ENCODE results near the gene PPP1R12A.
A peak's percentile ranks its signal among the peaks of the same experiment; 100 is the strongest.

PPP1R12A gene

GRCh38 chr12:79939728-79940310 lies 4.9 kb upstream of the PPP1R12A start:
- H3K4me3 ChIP-seq (ENCODE audit: low read depth in 1 of 2, low read length in 1 of 2): peak overlapping the region in 1 of 2 experiments; percentile 5
- no peaks in the 10 kb centered on the region for H3K9me3 ChIP-seq
- no peaks in the 10 kb centered on the region for H3K27me3 ChIP-seq
- H3K36me3 ChIP-seq: no peaks in the 10 kb centered on the region
- no peak for TF ChIP-seq CTCF (IDR thresholded peaks at IDR 0.05)
- H3K27ac ChIP-seq: peak overlapping the region; percentile 66
- peaks cover 37 to 42% of the 10 kb centered on the region in 2 experiments for H3K4me1 ChIP-seq (ENCODE audit: control insufficient read depth in 1 of 2, insufficient read depth in 1 of 2, low read depth in 1 of 2, low read length in 1 of 2)

GRCh38 chr12:79938843-79939242 lies 3.9 kb upstream of the PPP1R12A start:
- Histone ChIP-seq H3K9me3 (no peaks in the 10 kb centered on the region), H3K4me3 (ENCODE audit: low read depth in 1 of 2, low read length in 1 of 2) (no peak overlapping the region), H3K27ac (no peak overlapping the region), H3K27me3 (no peaks in the 10 kb centered on the region), H3K36me3 (no peaks in the 10 kb centered on the region), H3K4me1 (ENCODE audit: control insufficient read depth in 1 of 2, insufficient read depth in 1 of 2, low read depth in 1 of 2, low read length in 1 of 2) (peaks cover 38 to 42% of the 10 kb centered on the region in 2 experiments)
- TF ChIP-seq CTCF (IDR thresholded peaks at IDR 0.05): no peak

- Histone ChIP-seq H3K9me3 (no peaks in the 10 kb centered on the region), H3K36me3 (no peaks in the 10 kb centered on the region), H3K27me3 (no peaks in the 10 kb centered on the region), H3K4me3 (ENCODE audit: low read depth in 1 of 2, low read length in 1 of 2) (no peak overlapping the region), H3K4me1 (ENCODE audit: control insufficient read depth in 1 of 2, insufficient read depth in 1 of 2, low read depth in 1 of 2, low read length in 1 of 2) (peaks cover 57 to 59% of the 10 kb centered on the region in 2 experiments), H3K27ac (peak overlapping the region; percentile 99)
- TF ChIP-seq CTCF (IDR thresholded peaks at IDR 0.05): no peak
These were observed 1.8 kb upstream of the PPP1R12A start for GRCh38 chr12:79936670-79937069.

GRCh38 chr12:79935624-79936345 lies 888 bp upstream of the PPP1R12A start:
- H3K36me3 ChIP-seq: no peaks in the 10 kb centered on the region
- peak overlapping the region; percentile 84 to 96 for H3K4me3 ChIP-seq (ENCODE audit: low read depth in 1 of 2, low read length in 1 of 2)
- TF ChIP-seq CTCF (IDR thresholded peaks at IDR 0.05): no peak

GRCh38 chr12:79934281-79935020 lies 446 bp downstream of the PPP1R12A start:
- TF ChIP-seq CTCF (IDR thresholded peaks at IDR 0.05): no peak
- Histone ChIP-seq H3K4me1 (ENCODE audit: control insufficient read depth in 1 of 2, insufficient read depth in 1 of 2, low read depth in 1 of 2, low read length in 1 of 2) (peaks cover 68 to 71% of the 10 kb centered on the region in 2 experiments), H3K27me3 (no peaks in the 10 kb centered on the region), H3K9me3 (no peaks in the 10 kb centered on the region), H3K4me3 (ENCODE audit: low read depth in 1 of 2, low read length in 1 of 2) (peak overlapping the region; percentile 84 to 96), H3K27ac (peak overlapping the region; percentile 99), H3K36me3 (no peaks in the 10 kb centered on the region)

More at GRCh38 chr12:79935624-79936345, 888 bp upstream of the PPP1R12A start:
- Histone ChIP-seq H3K27me3 (no peaks in the 10 kb centered on the region), H3K27ac (peak overlapping the region; percentile 99), H3K4me1 (ENCODE audit: control insufficient read depth in 1 of 2, insufficient read depth in 1 of 2, low read depth in 1 of 2, low read length in 1 of 2) (peaks cover 66 to 68% of the 10 kb centered on the region in 2 experiments), H3K9me3 (no peaks in the 10 kb centered on the region)
